GM19395 (cell line): Measurements from ENCODE around the gene MAML2.
"Not testable (repeated sequence)": the region's sequence is repeated elsewhere in the genome, so short reads cannot be mapped to it uniquely, and the experiment has no call there.

Experiments used
- ATAC-seq: cut with Tn5 transposase; IDR thresholded peaks from one replicate; pipeline ENCODE4 v1.9.1; 2021; ENCODE audit warnings: mild to moderate bottlenecking, moderate library complexity; ENCODE audit not compliant: unreplicated experiment

The MAML2 gene

DNA sequence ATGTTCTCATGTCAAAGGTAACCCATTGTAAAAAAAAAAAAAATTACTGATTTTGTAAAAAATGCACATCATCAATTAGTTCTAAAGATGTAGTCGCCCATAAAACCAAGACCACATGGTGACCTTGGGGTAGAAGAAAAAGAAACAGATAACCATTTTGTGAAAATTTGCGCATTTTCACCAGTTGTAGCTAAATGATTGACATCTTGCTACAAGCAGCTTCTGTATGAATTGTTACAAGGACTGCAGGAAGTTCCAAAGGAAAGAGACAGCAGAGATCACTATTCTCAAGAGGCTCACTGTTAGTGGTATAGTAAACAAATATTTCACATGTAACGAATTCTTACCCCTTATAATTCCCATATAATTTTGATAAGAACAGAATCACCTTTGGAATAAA, 48.7 kb downstream of the MAML2 start:
- ATAC-seq: no peak

DNA sequence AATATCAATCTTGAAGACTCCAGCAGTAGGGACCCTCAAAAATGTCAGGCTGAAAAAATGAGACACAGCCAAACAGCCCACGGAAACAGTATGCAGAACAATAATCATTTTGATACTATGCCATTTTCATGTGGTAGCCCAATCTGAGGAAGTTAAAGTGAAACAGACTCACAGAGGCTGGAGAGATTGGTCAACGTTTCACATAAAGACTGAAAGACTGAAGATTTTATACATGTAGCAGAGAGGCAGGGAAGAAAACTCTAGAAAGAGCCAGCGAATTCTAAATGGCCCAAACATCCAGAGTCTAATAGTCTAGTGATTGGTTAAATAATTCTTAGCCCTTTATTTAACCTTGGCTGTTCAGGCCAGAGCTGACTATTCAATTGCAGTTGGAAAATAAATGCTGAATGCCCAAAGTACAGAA, 49.4 kb downstream of the MAML2 start:
- peak; percentile 88 for ATAC-seq

GRCh38 chr11:96293109-96293508, 49.9 kb downstream of the MAML2 start:
- no peak for ATAC-seq

GRCh38 chr11:96292291-96293010, 50.5 kb downstream of the MAML2 start:
- no peak for ATAC-seq

DNA sequence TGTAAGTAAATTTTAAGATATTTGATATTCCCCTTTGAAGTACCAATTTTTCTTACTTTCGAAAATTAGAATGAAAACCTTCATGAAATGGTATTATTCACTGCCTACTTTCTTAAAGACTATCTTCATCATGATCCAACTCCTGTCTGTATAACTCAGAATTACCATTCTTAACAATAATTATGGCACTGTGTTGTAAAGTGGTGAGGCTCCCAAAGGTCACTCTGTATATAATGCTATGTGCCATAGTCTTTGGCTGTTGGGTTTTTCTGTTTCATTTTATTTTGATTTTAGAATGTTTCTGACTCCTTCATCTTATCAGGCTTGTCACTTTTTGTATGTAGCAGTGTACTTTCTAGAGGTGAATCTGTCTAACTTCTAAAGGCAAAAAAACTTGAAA, 52.4 kb downstream of the MAML2 start:
- ATAC-seq: no peak

DNA sequence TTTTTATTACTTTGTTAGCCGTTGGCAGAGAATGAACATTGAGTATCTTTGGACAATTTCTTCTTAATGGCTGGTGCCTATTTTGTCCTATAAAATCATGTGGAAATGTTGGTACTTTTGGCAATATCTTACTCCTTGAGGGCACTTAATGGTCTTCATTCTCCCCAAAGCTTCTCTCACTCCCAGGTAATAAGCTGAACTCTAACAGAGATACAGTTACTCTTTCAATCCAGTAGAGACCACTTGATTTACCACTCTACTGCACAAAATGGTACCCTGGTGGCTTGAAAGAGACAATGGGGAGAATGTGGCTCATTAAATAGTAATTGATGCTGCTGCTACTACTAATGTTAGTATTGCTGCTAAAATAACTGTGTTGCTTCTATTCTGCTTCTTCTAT, 53.0 kb downstream of the MAML2 start:
- ATAC-seq: no peak

DNA sequence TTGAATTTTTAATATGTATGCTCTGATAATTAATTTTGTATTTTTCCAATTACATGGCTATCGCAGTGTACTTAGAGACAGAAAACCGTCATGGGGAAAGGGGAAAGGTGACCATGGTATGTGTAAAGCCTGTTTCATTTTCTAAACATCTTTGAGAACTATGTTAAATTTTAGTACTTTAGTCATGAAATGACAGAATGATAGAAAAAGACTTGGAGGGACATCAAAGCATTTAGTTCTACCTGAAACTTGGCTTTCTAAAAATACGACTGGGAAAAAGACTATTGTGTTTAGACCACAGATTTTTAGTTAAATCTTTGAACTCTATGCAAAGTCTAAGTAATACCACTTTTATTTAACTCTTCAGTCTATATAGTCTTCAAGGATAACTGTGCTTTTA, 54.1 kb downstream of the MAML2 start:
- peak; percentile 50 for ATAC-seq

- ATAC-seq: no peak
Measured at GRCh38 chr11:96287822-96288439, 55.1 kb downstream of the MAML2 start.

GRCh38 chr11:96285985-96286384, 57.0 kb downstream of the MAML2 start:
- not testable (repeated sequence) for ATAC-seq

GRCh38 chr11:96284917-96285316, 58.1 kb downstream of the MAML2 start:
- ATAC-seq: no peak

DNA sequence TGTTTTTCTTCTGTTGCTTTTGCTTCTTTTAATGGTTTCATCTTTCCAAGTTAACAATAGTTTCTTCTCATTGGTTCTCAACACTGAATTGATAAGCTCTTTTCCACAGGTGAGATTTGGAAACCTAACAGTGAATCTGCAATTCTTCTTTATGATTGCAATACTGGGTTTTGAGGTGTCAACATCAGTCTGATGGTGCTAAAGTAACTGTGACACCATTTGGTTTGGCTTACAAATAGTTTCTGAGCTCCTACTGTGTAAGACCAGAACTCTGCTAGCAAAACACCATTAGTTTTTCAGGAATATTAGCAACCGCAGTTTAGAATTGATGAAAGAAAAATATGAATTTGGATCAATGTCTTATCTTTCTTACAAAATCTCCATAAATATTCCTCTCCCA, 58.6 kb downstream of the MAML2 start:
- ATAC-seq: no peak

- no peak for ATAC-seq
Measured at GRCh38 chr11:96282625-96283220, 60.3 kb downstream of the MAML2 start.

DNA sequence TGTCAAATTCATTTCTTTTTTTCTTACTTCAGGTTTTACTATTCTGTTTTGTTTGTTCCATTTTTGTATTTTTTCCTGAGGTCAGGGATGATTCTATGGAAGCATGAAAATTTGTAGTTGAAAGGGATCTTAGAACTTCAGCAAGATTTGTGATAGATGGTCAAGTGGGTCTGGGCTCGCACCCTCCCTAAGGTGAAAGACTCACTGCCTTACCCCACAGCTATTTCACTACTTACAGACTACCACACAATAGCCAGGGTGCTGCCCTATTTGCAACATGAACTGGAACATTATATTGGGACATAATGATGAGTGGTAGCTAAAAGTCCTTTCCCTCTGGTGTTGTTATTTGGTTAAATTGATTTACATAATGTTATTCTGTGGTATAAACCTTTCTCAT, 62.6 kb downstream of the MAML2 start:
- no peak for ATAC-seq

GRCh38 chr11:96279896-96280290, 63.1 kb downstream of the MAML2 start:
- ATAC-seq: no peak

DNA sequence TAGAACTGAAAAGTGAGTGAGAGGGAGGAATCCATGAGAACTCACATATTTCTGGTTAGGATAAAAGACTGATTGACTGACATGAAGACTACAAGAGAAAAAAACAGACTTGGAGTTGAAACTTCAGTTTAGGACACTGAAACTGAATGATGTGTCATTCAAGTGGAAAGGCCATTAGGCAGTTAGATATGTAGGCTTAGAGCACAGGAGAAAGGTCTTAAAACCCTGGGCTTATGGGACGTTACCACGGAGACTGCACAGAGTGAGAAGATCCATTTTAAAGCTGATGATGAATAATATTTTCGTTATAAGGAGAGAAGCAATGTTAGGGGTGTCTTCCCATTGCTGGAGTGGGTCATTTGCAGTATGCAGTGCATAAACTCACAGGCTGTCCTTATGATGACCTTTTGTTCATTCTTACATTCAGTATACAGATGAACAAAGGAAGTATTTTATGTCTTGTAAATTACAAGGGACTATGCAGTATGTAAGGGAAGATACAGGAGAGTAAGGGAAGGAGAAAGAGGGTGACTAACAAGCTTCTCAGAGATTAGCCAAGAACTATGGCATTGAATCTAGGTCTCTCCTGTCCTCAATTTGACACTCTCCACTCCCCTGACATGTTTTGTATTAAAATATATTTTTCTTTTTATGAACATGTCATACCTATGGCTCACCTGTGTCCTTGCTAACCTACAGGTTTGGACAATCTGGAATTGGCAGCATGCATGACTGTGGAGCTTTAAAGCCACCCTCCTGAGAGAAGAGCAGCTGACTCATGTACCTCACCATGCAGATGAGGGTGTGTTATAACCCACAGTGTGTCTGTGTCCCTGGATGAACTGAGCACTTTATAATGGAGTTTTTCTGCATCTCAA, 63.7 kb downstream of the MAML2 start:
- no peak for ATAC-seq

DNA sequence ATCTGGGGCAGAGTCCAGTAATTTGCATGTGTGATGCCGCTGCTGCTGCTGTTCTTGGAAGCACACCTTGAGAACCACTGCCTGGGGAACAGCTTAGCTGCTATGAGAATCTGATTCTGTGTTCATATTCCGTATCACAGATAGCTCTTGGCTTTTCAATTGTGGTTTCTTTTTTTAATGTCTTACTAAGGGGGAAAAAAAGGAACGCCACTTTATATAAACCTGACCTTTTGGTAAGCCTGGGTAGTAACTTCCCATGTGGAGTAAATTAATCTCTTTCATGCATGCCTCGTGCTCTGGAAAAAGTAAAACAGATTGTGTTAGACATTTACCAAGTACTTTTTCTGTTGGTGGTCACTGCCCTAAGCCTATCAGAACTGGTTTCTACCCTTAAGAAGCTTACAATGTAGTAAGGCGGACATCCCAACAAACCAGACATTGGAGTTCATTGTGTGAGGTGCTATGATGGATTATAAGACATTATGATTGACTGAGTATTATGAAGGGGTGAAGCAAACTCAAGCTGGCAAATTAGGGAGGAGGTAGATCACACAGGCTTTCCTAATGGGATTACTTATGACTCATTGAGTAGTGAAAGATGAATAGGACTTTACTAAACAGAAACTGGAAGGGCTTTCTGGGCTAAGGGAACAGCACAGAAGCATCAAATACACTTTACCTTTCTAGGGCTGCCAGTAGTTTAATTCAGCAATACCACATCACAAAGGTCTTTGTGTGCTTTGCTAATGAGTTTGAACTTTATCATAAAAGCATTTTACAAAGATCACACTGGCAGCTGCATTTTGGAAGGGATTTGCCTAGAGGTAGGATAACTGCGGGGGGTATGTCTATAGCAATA, 64.7 kb downstream of the MAML2 start:
- no peak for ATAC-seq

GRCh38 chr11:96277696-96278038, 65.3 kb downstream of the MAML2 start:
- no peak for ATAC-seq

DNA sequence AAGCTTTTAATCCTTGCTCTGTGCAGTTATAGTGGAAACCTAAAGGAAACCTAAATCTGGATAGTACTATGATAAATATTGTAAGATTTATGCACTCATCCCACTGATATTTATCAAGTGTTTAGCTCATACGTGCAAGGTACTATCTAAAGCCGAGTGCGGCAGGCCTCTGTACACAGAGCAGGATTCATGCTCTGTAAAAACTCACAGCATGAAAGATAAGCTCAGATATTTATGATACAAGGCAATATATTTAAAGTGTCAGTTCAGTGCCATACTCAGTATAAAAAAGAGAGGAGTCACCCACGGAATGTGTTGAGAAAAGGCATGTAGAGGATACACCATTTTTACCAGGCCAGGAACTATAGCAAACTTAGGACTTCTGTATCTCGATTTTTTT, 66.2 kb downstream of the MAML2 start:
- ATAC-seq: no peak

DNA sequence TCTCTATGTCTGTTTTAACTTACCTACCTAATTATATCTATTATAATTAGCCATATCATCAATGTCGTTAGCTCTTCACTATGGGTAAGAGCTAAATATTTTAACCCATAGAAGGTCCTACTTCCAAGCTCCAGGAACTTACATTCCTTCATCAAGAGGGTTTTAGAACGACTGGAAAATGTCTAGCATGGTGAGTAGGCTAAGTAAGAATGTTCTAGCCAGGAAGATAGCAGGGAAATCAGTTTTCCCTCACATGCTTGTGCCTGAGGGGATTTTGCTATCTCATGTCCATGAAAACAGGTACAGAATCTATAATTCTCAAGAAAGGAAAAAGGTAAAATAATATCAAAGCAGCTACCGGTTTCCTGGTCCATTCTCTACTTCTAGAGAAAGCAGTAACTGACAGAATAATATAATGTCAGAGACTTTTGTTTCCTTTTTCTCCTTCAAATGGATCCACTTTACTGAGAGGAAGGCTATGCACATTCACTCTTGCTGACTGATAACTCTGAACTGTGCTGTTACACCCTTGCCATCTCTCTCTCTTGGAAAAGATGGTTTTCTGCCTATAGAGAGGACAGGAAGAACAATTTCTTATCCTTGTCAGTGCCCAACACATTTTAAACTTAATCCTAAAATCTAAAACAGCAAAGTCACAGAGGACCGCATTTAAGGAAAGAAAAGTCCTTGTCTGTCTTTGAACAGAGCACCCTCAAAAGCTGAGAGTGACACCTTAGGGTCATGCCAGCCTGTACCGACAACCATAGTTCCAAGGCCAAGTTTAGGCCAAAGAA, 67.0 kb downstream of the MAML2 start:
- no peak for ATAC-seq

DNA sequence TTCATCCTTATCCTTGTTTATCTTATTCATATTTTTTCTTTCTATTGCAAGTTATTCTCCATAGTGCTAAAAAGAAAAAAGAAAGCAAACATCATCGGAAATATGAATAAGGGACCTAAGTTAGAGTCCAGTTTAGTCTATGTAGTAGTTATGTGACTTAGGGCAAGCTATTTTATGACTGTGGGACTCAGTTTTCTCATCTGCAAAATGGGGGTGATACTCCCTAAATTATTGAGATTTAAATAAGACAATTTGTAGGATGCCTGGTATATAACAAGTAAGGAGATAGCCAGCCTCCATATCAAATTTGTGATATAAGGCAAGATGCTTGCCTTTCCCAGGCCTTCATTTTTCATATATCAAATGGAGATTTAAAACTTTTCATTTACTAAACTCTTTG, 69.5 kb downstream of the MAML2 start:
- ATAC-seq: no peak
